Mesenteric fat pad (tissue), 1 donor: Measurements from ENCODE around the gene TOX2. TPM values are rescaled to one million over a fixed set of nuclear protein-coding genes. Genes with fewer than 3 reads are reported as not detected.
A peak's percentile ranks its signal among the peaks of the same experiment; 100 is the strongest.

Source experiments
- DNase-seq: peaks from one replicate; pipeline ENCODE4 v3.0.0-alpha.2; 2020; ENCODE audit warnings: low spot score
- total RNA-seq: library from RNA; stranded (reverse); fragmentation: NEBNext Ultra II Directional; extraction: Animal tissue kit (Norgen Biotek cat#: 25700); gene quantifications from one replicate; pipeline ENCODE4 v1.2.1, GENCODE V29; 2021
- donor health status: DM: yes; HTN: yes; CAD: no.

The TOX2 gene
- total RNA-seq, 1 donor from 2014 or later, result 1.2 TPM

DNA sequence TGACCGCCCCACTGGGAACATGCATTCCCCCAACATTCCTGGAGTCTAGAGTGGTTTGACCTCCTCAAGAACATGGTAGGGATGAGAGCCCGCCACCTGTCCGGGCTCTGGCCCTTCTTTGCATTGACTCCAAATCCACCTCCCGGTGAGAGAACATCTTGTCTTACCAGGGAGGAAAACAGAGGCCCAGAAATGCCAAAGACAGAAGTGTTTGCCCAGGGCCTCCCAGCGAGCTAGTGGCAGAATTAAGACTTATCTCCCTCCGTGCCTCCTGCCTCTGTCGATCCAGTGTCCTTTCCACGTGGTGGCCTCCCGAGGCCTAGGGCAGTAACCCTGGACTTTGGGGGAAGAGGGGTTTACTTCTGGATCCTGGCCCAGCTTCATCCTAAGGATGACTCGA is 137.5 kb downstream of the TOX2 start:
- peak; percentile 57 for DNase-seq

- no peak for DNase-seq
Measured at GRCh38 chr20:44053046-44053445, 138.4 kb downstream of the TOX2 start.

- peak; percentile 74 for DNase-seq
Measured at GRCh38 chr20:44054118-44054517, 139.5 kb downstream of the TOX2 start.

GRCh38 chr20:44054849-44055248 is 140.2 kb downstream of the TOX2 start:
- peak; percentile 57 for DNase-seq

GRCh38 chr20:44056010-44056698 is 141.5 kb downstream of the TOX2 start:
- DNase-seq, result peak; percentile 47

DNA sequence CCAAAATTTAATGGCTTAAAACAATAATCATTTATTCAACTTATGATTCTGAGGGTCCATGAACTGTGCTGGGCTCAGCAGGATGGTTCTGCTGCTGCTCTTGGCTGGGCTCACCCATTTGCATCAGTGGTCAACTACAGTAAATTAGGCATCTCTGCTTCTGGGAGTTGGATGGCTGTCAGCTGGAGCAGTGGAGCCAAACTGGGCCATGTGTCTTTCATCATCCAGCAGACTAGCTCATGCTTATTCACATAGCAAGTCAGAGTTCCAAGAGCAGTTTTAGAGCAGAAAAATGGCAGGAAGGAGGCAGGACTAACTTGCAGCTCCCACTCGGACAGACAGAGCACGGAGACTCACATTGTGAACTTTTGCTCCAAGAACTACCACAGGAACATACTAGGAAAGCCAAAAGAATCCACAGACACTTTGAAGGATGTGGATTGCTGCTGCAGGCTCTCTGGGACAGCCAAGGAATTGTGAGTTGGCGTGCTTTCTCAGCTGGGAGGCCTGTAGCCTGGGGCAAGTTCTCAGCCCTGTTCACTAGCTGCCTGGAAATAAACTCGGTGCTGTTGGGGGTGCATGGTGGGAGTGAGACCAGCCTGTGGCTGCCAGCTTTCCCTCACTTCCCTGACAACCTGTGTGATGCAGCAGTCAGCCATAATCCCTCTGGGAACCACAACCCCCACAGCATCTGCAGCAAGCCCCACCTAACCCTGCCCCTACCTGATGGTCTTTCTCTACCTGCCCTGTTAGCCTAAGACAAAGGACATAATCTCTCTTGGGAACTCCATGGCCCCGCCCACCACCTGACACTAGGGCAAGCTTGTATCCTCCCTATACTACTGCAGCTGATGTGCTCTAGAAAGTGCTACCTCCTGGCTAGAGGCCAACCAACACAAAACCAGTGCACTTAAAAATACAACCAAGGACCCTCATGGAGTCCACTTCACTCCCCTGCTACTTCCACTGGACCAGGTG is 143.3 kb downstream of the TOX2 start:
- no peak for DNase-seq

GRCh38 chr20:44064501-44065400 is 150.1 kb downstream of the TOX2 start:
- peak; percentile 76 for DNase-seq

DNA sequence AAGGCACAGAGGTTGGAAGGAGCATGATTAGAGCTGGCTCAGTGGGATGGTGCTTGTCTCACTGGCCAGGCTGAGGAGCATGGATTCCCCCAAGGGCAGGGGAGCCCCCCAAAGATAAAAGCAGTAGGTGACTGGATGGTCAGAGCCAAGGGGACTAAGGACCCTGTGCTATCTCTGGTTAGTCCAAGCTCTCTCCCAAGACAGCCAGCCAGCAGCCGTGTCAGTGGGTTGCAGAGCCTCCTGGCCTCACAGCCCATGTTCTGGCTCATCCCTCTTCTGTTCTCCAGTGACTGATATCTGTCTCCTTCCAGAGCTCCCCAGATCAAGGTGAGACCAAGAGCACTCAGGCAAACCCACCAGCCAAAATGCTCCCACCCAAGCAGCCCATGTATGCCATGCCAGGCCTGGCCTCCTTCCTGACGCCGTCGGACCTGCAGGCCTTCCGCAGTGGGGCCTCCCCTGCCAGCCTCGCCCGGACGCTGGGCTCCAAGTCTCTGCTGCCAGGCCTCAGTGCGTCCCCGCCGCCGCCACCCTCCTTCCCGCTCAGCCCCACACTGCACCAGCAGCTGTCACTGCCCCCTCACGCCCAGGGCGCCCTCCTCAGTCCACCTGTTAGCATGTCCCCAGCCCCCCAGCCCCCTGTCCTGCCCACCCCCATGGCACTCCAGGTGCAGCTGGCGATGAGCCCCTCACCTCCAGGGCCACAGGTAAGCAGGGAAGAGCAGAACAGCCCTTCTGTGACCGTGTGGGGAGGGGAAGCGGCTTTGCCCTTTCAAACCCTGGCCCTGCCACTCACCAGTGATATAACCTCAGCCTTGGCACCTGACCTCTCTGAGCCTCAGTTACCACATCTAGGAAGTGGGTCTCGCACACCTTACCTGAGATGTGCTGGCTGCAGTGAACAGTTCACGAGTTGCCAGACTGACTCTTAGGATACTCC is 151.0 kb downstream of the TOX2 start:
- peak; percentile 81 for DNase-seq

DNA sequence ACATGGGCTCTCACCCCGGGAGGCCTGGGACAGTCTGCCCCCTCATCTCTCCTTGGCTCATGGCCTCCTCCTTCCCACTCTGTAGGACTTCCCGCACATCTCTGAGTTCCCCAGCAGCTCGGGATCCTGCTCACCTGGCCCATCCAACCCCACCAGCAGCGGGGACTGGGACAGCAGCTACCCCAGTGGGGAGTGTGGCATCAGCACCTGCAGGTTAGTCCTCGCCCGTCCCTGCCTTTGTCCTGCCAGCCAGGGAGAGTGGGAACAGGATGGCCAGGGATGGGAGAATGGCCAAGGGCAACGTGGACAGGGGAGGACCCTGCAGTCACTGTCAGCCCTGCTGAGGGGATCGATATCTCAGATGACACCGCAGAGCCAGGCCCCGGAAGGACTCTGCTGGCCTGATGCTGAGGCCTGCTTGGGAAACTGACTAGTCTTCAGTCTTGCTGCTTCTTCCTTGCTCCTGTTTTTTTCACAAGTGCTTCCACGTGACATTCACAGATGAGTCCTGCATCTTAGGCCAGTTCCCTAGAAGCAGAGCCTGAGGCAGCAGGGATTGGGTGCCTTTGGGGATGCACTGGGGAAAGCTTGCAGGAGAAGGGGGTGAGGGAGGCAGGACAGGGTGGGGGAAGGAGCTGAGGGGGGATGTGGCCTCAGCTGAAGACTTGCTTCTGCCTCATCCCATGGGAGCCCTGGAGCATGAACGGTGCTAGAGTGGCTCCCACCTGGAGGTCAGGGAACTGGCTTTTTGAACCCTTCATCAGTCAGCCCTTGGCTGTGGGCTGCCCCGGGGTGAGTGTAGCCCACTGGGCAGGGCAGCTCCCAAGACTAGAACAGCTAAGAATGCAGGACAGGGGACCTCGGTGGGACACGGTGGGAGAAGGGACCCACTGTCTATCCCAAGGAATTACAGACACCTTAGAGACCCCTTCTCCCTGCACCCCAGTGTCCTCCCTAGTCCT is 152.3 kb downstream of the TOX2 start:
- peak; percentile 74 for DNase-seq

DNA sequence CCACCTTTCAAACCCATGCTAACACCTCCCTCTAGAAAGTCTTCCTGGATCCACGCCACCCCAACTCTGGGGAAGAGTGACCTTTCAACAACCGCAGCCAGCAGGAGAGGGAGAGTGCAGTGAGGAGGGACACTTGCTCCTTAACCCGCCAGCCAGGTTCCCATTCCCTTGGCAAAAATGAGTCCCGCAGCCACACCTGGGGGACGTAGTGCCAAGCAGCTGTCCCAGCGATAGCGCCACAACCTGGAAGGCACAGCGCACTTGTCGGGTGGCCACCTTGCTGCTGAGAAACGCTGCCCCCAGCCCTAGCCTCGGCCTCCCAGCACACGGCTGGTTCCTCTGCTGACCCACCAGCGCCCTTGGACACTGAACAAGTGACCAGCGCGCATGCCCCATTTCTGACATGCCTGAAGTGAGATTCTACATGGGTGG is 153.0 kb downstream of the TOX2 start:
- DNase-seq, result peak; percentile 65

DNA sequence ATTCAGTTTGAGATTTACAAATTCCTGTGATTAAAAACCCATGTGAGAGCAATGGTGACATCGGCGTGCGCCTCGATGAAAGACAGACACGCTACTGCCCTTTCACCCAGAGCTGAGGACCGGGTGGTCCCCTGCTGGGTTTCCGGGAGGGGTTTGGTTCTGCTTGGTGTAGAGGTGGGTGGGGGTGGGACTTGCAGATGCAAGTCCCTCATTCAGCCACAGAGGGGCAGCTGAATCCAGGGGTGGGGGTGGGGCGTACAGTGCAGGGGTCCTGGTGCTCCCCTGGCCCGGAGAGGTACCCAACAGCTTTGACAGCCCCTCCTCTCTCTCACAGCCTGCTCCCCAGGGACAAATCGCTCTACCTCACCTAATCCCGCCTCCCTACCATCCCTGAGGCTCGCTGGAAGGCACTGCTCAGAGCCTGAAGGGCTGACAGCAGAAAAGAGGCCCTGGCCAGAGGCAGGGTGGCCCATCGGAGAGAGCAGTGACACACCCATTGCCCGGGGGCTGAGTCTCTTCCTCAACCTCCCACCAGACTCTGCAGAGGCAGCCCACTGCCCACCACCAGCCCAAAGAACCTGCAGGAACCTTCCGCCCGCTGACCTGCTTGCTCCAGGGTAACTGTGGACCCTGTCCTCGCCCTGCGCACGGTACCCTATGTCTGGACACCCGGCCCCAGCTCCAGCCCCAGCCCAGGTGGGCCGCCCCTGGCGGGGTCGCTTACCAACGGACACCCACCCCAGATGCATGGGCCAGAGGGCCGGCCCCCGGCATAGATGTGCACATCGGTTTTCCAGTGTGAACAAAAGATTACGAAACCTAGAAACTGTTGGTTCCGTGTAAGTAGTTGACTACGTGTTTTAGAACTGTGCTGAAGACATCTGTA is 153.9 kb downstream of the TOX2 start:
- peak; percentile 89 for DNase-seq

DNA sequence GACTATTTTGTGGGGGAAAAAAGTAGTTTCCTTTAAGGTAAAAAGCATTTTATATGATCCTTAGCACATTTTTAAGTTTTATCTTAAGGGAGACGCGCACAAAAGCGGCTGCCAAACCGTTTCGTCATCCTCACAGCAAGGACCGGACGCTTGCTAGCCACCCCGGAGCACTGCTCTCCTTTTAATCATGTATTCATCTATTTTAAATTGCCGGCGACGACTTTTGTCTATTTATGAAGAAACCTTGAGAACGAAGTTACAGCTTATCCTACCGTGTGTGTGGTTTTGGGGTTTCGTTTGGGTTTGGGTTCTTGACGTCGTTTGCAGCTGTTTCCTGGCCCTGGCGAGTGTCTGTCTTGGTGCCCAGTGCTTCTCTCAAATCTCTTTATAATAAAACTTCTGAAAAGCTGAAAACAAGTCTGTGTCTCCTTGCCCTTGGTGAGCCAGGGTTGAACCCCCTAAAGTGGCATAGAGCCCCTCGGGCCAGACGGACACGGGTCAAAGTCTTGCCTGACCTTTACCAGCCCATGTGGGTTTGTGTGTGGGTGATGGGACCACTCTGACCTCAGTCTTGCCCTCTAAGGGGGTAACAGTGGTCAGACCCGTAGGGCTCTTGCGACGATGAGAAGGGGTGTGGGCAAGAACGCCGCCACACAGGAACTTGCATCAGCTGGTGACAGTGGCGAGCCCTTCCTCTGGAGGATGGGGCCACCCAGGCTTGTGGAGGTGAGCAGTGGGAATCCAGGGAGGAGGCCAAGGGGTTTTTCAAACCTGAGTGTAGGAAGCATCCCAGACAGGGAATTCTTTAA is 154.8 kb downstream of the TOX2 start:
- DNase-seq, result peak; percentile 89

DNA sequence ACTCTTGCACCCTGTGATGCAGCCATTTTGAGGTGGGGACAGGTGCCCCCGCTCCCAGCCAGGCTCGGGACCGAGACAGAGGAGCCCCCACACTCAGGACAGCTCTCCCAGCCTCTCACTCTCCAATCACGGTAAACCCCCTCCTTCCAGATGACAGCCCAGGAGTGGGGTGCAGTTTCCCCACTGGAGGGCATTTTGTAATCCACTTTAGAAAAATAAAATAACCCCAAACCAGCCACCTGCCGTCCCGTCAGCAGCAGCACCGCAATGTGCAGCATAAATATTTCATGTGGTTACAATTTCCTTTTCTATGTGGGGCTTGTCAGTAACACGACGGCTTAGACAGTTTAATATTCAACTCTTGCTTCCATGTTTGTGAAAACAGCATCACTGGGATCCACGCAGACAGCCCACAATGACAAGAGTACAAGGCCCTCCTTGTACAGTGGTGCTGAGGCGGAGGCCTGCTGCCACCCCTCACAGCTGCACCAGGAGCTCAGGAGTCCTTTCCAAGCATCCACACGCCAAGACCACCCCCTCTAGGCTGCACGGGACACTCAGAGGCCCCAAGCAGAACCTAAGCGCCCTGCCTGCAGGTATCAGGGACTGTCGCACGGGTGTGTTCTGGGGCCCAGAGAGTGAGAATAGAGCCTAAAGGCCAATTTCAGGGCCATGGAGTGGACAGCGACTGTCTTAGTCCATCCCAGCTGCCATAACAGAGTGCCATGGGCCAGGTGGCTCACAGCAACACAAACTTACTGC is 155.7 kb downstream of the TOX2 start:
- no peak for DNase-seq

DNA sequence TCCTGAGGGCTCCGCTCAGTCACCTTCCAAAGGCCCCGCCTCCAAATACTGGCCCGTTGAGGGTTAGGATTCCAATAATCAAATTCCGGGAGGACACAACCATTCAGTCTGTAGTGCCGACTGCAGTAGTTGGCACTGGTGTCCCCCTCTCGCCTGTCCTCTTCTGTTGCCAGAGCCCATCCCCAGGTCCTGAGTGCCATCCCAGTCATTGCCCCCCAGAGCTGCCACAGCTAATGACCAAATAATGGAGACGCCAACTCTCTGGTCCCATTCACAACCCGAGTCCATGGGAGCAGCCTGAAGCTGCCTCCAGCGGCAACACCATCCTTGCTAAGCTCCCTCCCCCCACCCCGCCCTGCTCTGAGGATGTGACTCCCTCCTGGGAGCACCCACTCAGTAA is 156.4 kb downstream of the TOX2 start:
- peak; percentile 72 for DNase-seq

DNA sequence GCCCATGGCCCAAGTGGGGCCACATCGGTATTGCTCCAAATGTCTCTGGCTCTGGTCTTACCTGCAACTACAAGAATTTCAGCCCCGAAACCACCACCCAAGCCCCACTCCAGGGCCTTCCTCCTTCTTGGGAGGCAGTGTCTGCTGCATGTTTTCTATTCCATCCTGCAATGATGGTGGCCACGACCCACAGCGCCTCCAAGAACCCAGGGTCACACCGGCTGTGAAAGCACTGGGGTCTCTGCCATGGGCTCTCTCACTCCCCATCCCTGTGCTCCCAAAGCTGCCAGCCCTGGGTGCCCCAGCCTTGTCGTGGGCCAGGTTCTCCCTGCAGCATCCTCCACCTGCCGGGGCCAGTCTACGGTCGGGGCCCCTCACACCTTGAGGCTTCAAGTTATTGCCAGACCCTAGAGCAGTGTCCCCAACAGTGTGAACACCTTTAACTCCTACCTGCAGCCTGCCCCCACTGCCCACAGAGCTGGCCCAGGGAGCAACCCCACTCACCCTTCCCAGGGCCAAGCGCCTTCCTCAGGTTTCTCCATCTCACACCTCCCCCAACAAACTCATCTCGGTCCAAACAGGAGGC is 157.0 kb downstream of the TOX2 start:
- DNase-seq, result peak; percentile 78

GRCh38 chr20:44072384-44072783 is 157.7 kb downstream of the TOX2 start:
- DNase-seq, result peak; percentile 11
